Ovary (tissue), 9 donors: Measurements from ENCODE around the gene DDX3X. TPM values are rescaled to one million over a fixed set of nuclear protein-coding genes. Genes with fewer than 3 reads are reported as not detected.

Source experiments
- DNase-seq, 5 donors: peaks; one replicate each; pipeline ENCODE4 v3.0.0-alpha.2; 2019 to 2020
- H3K27ac ChIP-seq, 2 donors: fragments of 200-600 bp; one replicate each; pipeline versions ENCODE4 v1.5.1 to v1.8.0; 2019 to 2022
- H3K27me3 ChIP-seq: fragments of 200-600 bp; one replicate; pipeline ENCODE4 v1.8.0; 2022
- H3K36me3 ChIP-seq: fragments of 200-600 bp; sonication (generic); one replicate; pipeline ENCODE4 v1.5.1; 2019
- H3K4me1 ChIP-seq: one replicate; pipeline ENCODE4 v1.8.1; 2013; ENCODE audit warnings: mild to moderate bottlenecking, moderate library complexity; ENCODE audit not compliant: insufficient read depth
- H3K4me3 ChIP-seq: fragments of 200-600 bp; sonication (generic); one replicate; pipeline ENCODE4 v1.5.1; 2017
- H3K9me3 ChIP-seq, 2 donors: fragments of 200-600 bp in 1 of 2; sonication (generic) in 1 of 2; one replicate each; pipeline versions ENCODE4 v1.5.1 to v1.8.1; 2013 to 2019; ENCODE audit warnings: mild to moderate bottlenecking in 1 of 2, moderate library complexity in 1 of 2
- EP300 ChIP-seq: sonication (generic); formaldehyde crosslinking; IDR thresholded peaks from one replicate; pipeline ENCODE4 v1.6.1; 2017; ENCODE audit warnings: antibody characterized with exemption
- POLR2A ChIP-seq: fragments of 450-650 bp; IDR thresholded peaks from one replicate; pipeline ENCODE4 v1.6.1; 2017; ENCODE audit warnings: antibody characterized with exemption, mild to moderate bottlenecking, moderate library complexity
- WGBS, 3 donors: extraction: QIAGEN DNeasy Blood & Tissue Kit in 1 of 3; methylation state at CpG; one replicate each; pipeline versions ENCODE4 v1.1.5 to v1.1.7; 2013 to 2017; 5-methylcytosine and 5-hydroxymethylcytosine counted together
- intact Hi-C, 4 donors: fragments of 100-400 bp; cut with DNase I; formaldehyde crosslinking; loops; one replicate each; pipeline versions ENCODE4 v1.11.0 to v1.15.1; 2022 to 2023
- polyA plus RNA-seq, 2 donors: library from polyadenylated mRNA; stranded (reverse); fragments of 200-250 nt in 1 of 2; fragments of 350-450 nt in 1 of 2; fragmentation: Illumina TruSeq in 1 of 2; extraction: RNeasy Lipid Tissue Mini Kit (QIAGEN cat#74804) in 1 of 2; gene quantifications; one replicate each; pipeline ENCODE4 v1.2.3, GENCODE V29; 2013 to 2014
- total RNA-seq, 7 donors: library from RNA; depleted of rRNA in 2 of 7; stranded (reverse); fragments of >200 nt in 2 of 7; fragmentation: NEBNext Ultra II Directional in 3 of 7; extraction: Animal tissue kit (Norgen Biotek cat#: 25700) in 3 of 7; gene quantifications; one replicate each; pipeline versions ENCODE4 v1.1.0 to v1.2.4, GENCODE V29; 2016 to 2023
- TF ChIP-seq, protein P1 (sequence below), 3 donors: fragments of 450-650 bp in 2 of 3; fragments of 200-600 bp in 1 of 3; IDR thresholded peaks; one replicate each; pipeline versions ENCODE4 v1.5.1 to v1.8.0; 2016 to 2022; ENCODE audit warnings: antibody characterized with exemption in 3 of 3, mild to moderate bottlenecking in 1 of 3
- donor health status: DM: no; HTN: no; CAD: no; lungs with moderate emphysema.
- donor health status: DM: no; HTN: no; CAD: no.
- donor health status: Bipolar disorder and iron deficiency.
- donor health status: DM: yes; HTN: yes; CAD: no.
- donor health status: DM: no; HTN: no; CAD: no.
- donor health status: DM: yes; HTN: yes; CAD: no.

DDX3X gene
- total and polyA plus RNA-seq, 9 donors, result 106 to 329 (median 248) TPM

GRCh38 chrX:41303013-41303412, 30.9 kb upstream of the DDX3X start:
- WGBS, 3 donors, result 84 to 88% (median 87%) methylated on average over 6 of the region's 6 CpGs

DNA sequence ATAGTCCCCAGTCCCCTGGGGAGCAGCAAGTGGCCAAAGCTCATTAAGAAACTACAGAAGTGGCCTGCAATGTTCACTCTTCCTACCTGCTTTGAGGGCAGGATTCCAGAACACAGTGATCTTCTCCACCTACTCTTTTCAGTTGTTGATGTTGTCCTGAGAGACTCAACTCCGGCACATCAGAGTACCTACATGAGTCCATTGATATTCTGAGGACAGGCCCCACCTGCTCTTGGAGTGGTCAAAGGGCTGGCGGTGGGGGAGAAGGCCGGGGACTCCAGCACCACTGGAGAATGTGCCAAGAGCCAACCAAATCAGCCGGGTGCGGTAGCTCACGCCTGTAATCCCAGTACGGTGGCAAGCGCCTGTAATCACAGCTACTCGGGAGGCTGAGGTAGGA, 29.8 kb upstream of the DDX3X start:
- TF ChIP-seq POLR2A (no peak), EP300 (no peak)
- TF ChIP-seq, protein P1, sequence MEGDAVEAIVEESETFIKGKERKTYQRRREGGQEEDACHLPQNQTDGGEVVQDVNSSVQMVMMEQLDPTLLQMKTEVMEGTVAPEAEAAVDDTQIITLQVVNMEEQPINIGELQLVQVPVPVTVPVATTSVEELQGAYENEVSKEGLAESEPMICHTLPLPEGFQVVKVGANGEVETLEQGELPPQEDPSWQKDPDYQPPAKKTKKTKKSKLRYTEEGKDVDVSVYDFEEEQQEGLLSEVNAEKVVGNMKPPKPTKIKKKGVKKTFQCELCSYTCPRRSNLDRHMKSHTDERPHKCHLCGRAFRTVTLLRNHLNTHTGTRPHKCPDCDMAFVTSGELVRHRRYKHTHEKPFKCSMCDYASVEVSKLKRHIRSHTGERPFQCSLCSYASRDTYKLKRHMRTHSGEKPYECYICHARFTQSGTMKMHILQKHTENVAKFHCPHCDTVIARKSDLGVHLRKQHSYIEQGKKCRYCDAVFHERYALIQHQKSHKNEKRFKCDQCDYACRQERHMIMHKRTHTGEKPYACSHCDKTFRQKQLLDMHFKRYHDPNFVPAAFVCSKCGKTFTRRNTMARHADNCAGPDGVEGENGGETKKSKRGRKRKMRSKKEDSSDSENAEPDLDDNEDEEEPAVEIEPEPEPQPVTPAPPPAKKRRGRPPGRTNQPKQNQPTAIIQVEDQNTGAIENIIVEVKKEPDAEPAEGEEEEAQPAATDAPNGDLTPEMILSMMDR (IDR thresholded peaks at IDR 0.05), result no peak
- Histone ChIP-seq H3K4me1 (no peaks in the 10 kb centered on the region), H3K9me3 (no peaks in the 10 kb centered on the region), H3K27me3 (no peaks in the 10 kb centered on the region), H3K36me3 (no peaks in the 10 kb centered on the region), H3K27ac (no peak overlapping the region), H3K4me3 (no peak overlapping the region)
- intact Hi-C loops, result no loop called here
- DNase-seq, result no peak
- 93 to 94% (median 94%) methylated on average over 9 of the region's 9 CpGs for WGBS, 3 donors

More at GRCh38 chrX:41303013-41303412, 30.9 kb upstream of the DDX3X start:
- TF ChIP-seq EP300 (no peak), POLR2A (no peak)
- TF ChIP-seq, protein P1 (IDR thresholded peaks at IDR 0.05), result no peak
- Histone ChIP-seq H3K9me3 (no peaks in the 10 kb centered on the region), H3K27ac (no peak overlapping the region), H3K4me1 (no peaks in the 10 kb centered on the region), H3K36me3 (no peaks in the 10 kb centered on the region), H3K4me3 (no peak overlapping the region), H3K27me3 (no peaks in the 10 kb centered on the region)
- intact Hi-C loops, result no loop called here
- no peak for DNase-seq

GRCh38 chrX:41308884-41309647, 24.9 kb upstream of the DDX3X start:
- Histone ChIP-seq H3K27me3 (no peaks in the 10 kb centered on the region), H3K4me1 (no peaks in the 10 kb centered on the region), H3K27ac (no peak overlapping the region), H3K36me3 (no peaks in the 10 kb centered on the region), H3K4me3 (no peak overlapping the region), H3K9me3 (no peaks in the 10 kb centered on the region)
- WGBS, 3 donors, result 79 to 84% (median 81%) methylated on average over 5 of the region's 5 CpGs
- TF ChIP-seq, protein P1 (IDR thresholded peaks at IDR 0.05), result no peak
- TF ChIP-seq EP300 (no peak), POLR2A (no peak)
- intact Hi-C loops, result no loop called here
- no peak for DNase-seq

GRCh38 chrX:41312786-41313185, 21.2 kb upstream of the DDX3X start:
- TF ChIP-seq POLR2A (no peak), EP300 (no peak)
- TF ChIP-seq, protein P1 (IDR thresholded peaks at IDR 0.05), result no peak
- intact Hi-C loops, result no loop called here
- no peaks in the 10 kb centered on the region for H3K9me3 ChIP-seq
- no peak for DNase-seq
- WGBS, 3 donors, result 83 to 90% (median 85%) methylated on average over 1 of the region's 1 CpG
- no peaks in the 10 kb centered on the region for H3K27me3 ChIP-seq
- H3K36me3 ChIP-seq, result no peaks in the 10 kb centered on the region
- no peak overlapping the region for H3K4me3 ChIP-seq
- no peaks in the 10 kb centered on the region for H3K4me1 ChIP-seq
- no peak overlapping the region for H3K27ac ChIP-seq
